Glutamatergic neuron (in vitro differentiated cells): Measurements from ENCODE around the gene MAST1. TPM values are rescaled to one million over a fixed set of nuclear protein-coding genes. Genes with fewer than 3 reads are reported as not detected.
"Not testable (repeated sequence)": the region's sequence is repeated elsewhere in the genome, so short reads cannot be mapped to it uniquely, and the experiment has no call there.

Experiments used
- DNase-seq: peaks from one replicate; pipeline ENCODE4 v3.0.0; 2022
- H3K27ac Mint-ChIP-seq: one replicate; pipeline ENCODE4 v1.8.0; 2020; ENCODE audit warnings: mild to moderate bottlenecking, mixed read lengths, inconsistent platforms; ENCODE audit not compliant: unreplicated experiment
- H3K27me3 Mint-ChIP-seq: one replicate; pipeline ENCODE4 v1.8.0; 2020; ENCODE audit warnings: mild to moderate bottlenecking, moderate library complexity, mixed read lengths, inconsistent platforms; ENCODE audit not compliant: unreplicated experiment
- H3K36me3 Mint-ChIP-seq: one replicate; pipeline ENCODE4 v1.8.0; 2020; ENCODE audit warnings: mild to moderate bottlenecking, mixed read lengths, inconsistent platforms; ENCODE audit not compliant: unreplicated experiment
- H3K4me1 Mint-ChIP-seq: one replicate; pipeline ENCODE4 v1.8.0; 2020; ENCODE audit warnings: mild to moderate bottlenecking, low read depth, mixed read lengths, inconsistent platforms; ENCODE audit not compliant: unreplicated experiment
- H3K4me3 Mint-ChIP-seq: one replicate; pipeline ENCODE4 v1.8.0; 2020; ENCODE audit warnings: mild to moderate bottlenecking, mixed read lengths, inconsistent platforms; ENCODE audit not compliant: unreplicated experiment
- H3K9me3 Mint-ChIP-seq: one replicate; pipeline ENCODE4 v1.8.0; 2020; ENCODE audit warnings: mild to moderate bottlenecking, moderate library complexity, mixed read lengths, inconsistent platforms; ENCODE audit not compliant: unreplicated experiment
- total RNA-seq: library from RNA; stranded (reverse); fragmentation: NEBNext Ultra II Directional; extraction: Animal tissue kit (Norgen Biotek cat#: 25700); gene quantifications from one replicate; pipeline ENCODE4 v1.2.1, GENCODE V29; 2021; ENCODE audit not compliant: unreplicated experiment
- TF ChIP-seq, protein P1 (sequence below): fragments of 200-600 bp; sonication (generic); IDR thresholded peaks from one replicate; pipeline ENCODE4 v1.5.0; 2021; ENCODE audit not compliant: partially characterized antibody, unreplicated experiment

MAST1 gene
- total RNA-seq, 1 donor from 2014 or later = 230 TPM

DNA sequence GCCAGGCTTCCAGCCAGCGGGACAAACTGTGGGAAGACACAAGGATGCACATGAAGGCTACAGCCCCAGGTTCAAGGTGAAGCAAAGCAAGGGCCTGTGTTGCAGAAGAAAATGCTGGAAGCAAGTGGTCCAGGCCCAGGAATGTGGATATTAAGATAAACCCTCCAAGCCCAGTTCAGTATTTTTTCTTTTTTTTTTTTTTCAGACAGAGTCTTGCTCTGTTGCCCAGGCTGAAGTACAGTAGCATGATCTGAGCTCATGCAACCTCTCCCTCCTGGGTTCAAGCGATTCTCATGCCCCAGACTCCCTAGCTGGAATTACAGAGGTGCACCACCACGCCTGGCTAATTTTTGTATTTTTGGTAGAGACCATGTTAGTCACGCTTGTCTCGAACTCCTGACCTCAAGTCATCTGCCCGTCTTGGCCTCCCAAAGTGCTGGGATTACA, 41.2 kb upstream of the MAST1 start:
- no peak overlapping the region for H3K27ac Mint-ChIP-seq
- peaks cover 12% of the 10 kb centered on the region for H3K27me3 Mint-ChIP-seq
- peaks cover 19% of the 10 kb centered on the region for H3K9me3 Mint-ChIP-seq
- peaks cover 20% of the 10 kb centered on the region for H3K4me1 Mint-ChIP-seq
- no peak for DNase-seq
- no peak overlapping the region for H3K4me3 Mint-ChIP-seq
- TF ChIP-seq, protein P1, sequence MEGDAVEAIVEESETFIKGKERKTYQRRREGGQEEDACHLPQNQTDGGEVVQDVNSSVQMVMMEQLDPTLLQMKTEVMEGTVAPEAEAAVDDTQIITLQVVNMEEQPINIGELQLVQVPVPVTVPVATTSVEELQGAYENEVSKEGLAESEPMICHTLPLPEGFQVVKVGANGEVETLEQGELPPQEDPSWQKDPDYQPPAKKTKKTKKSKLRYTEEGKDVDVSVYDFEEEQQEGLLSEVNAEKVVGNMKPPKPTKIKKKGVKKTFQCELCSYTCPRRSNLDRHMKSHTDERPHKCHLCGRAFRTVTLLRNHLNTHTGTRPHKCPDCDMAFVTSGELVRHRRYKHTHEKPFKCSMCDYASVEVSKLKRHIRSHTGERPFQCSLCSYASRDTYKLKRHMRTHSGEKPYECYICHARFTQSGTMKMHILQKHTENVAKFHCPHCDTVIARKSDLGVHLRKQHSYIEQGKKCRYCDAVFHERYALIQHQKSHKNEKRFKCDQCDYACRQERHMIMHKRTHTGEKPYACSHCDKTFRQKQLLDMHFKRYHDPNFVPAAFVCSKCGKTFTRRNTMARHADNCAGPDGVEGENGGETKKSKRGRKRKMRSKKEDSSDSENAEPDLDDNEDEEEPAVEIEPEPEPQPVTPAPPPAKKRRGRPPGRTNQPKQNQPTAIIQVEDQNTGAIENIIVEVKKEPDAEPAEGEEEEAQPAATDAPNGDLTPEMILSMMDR = no peak
- no peaks in the 10 kb centered on the region for H3K36me3 Mint-ChIP-seq

DNA sequence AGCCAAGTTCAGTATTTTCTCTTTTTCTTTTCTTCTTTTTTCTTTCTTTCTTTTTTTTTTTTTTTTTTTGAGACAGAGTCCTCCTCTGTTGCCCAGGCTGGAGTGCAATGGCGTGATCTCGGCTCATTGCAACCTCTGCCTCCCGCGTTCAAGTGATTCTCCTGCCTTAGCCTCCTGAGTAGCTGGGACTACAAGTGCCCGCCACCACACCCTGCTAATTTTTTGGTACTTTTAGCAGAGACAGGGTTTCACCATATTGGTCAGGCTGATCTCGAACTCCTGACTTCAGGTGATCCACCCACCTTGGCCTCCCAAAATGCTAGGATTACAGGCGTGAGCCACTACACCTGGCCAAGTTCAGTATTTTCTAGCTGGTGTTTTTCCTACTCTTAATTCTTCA, 40.7 kb upstream of the MAST1 start:
- not testable (repeated sequence) for H3K36me3 Mint-ChIP-seq, H3K4me3 Mint-ChIP-seq, DNase-seq, H3K27ac Mint-ChIP-seq
- H3K27me3 Mint-ChIP-seq = peaks cover 16% of the 10 kb centered on the region
- H3K4me1 Mint-ChIP-seq = peaks cover 25% of the 10 kb centered on the region
- H3K9me3 Mint-ChIP-seq = peaks cover 22% of the 10 kb centered on the region

DNA sequence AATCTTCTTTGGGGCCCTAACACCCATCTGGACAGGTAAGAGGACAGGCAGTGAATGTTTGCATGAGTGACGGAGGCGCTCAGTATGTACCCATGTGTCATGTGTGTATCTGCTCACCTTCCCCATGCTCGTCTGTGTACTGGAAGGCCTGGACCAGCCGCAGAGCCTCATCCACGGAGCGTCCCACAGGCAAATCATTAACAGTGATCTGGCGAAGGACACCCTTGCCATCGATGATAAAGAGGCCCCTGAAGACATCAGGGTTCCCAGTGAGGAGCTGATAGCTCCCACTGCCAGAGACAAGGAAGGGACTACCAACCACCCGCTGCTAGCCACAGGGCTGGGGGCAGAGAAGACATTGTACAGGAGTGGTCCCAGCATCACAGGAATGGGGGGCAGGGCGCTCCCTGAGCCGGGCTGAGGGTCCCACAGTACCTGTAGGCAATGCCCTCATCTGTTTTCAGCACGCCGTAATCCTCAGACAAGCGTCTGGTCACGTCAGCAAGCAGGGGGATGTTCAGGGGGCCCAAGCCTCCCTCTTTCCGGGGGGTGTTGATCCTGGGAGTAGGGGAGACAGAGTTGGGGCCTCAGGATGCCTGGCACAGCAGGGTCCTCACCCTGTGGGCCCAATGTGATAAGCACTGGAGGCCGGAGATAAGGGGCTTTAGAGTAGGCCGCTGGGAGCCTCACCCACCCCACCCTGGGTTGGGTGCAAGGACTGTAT, 38.4 kb upstream of the MAST1 start:
- peaks cover 15% of the 10 kb centered on the region for H3K27me3 Mint-ChIP-seq
- H3K36me3 Mint-ChIP-seq = no peaks in the 10 kb centered on the region
- TF ChIP-seq, protein P1 = no peak
- H3K4me1 Mint-ChIP-seq = peaks cover 21% of the 10 kb centered on the region
- H3K9me3 Mint-ChIP-seq = peaks cover 17% of the 10 kb centered on the region
- H3K4me3 Mint-ChIP-seq = peak overlapping the region; percentile 94
- no peak for DNase-seq
- H3K27ac Mint-ChIP-seq = no peak overlapping the region

DNA sequence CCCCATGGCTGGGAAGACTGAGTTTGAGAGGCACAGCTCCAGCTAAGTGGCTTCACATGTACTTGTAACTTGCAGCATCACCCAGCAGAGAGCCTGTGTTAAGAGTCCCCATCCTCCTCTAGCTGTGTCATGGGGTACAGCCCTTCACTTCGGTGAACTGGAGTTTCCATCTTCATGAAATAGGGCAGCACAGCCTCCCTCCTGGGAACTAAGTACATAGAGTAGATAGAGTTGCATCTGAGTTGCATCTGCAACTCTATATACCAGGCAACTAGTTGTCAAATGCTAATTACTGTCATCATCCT, 37.9 kb upstream of the MAST1 start:
- H3K9me3 Mint-ChIP-seq = peaks cover 17% of the 10 kb centered on the region
- peaks cover 15% of the 10 kb centered on the region for H3K27me3 Mint-ChIP-seq
- H3K36me3 Mint-ChIP-seq = no peaks in the 10 kb centered on the region
- peaks cover 21% of the 10 kb centered on the region for H3K4me1 Mint-ChIP-seq
- DNase-seq = no peak
- H3K4me3 Mint-ChIP-seq = peak overlapping the region; percentile 94
- TF ChIP-seq, protein P1 = no peak
- H3K27ac Mint-ChIP-seq = no peak overlapping the region

DNA sequence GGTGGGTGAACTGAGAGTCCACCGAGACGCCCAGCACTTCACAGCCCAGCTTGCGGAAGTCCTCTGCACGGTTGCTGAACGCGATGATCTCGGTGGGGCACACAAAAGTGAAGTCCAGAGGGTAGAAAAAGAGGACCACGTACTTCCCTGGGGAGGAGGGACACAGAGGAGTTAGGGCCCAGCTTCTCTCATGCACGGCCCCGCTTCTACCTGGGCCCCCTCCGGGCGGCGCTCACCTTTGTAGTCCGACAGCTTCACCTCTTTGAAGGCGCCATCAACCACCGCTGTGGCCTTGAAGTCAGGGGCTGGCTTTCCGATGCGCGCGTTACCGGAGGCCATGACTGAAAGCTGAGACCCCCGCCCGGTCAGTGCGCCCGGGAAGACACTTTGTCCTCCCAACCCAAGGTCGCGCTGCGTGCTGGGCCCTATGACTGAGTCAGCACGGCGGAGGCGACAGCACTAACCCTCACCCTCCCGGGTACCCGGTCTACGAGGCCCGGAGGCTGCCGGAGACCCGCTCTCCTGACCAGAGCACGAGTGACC, 37.3 kb upstream of the MAST1 start:
- TF ChIP-seq, protein P1 = no peak
- peak overlapping the region; percentile 94 for H3K4me3 Mint-ChIP-seq
- peaks cover 19% of the 10 kb centered on the region for H3K9me3 Mint-ChIP-seq
- H3K27ac Mint-ChIP-seq = peak overlapping the region; percentile 87
- no peaks in the 10 kb centered on the region for H3K36me3 Mint-ChIP-seq
- H3K4me1 Mint-ChIP-seq = peaks cover 17% of the 10 kb centered on the region
- peak; percentile 59 for DNase-seq
- H3K27me3 Mint-ChIP-seq = peaks cover 14% of the 10 kb centered on the region
